PC-9 (cell line): Measurements from ENCODE around the gene SALL3.

ENCODE experiments used
- CTCF ChIP-seq: fragments of 200-600 bp; sonication (generic); conservative IDR thresholded peaks from 2 replicates; pipeline ENCODE4 v1.6.1; 2017; ENCODE audit warnings: mixed run types, antibody characterized with exemption, mild to moderate bottlenecking, moderate library complexity
- EZH2 ChIP-seq: fragments of 200-600 bp; sonication (generic); IDR thresholded peaks from 2 replicates; pipeline ENCODE4 v1.8.0; 2017; ENCODE audit warnings: antibody characterized with exemption, low read depth

DNA sequence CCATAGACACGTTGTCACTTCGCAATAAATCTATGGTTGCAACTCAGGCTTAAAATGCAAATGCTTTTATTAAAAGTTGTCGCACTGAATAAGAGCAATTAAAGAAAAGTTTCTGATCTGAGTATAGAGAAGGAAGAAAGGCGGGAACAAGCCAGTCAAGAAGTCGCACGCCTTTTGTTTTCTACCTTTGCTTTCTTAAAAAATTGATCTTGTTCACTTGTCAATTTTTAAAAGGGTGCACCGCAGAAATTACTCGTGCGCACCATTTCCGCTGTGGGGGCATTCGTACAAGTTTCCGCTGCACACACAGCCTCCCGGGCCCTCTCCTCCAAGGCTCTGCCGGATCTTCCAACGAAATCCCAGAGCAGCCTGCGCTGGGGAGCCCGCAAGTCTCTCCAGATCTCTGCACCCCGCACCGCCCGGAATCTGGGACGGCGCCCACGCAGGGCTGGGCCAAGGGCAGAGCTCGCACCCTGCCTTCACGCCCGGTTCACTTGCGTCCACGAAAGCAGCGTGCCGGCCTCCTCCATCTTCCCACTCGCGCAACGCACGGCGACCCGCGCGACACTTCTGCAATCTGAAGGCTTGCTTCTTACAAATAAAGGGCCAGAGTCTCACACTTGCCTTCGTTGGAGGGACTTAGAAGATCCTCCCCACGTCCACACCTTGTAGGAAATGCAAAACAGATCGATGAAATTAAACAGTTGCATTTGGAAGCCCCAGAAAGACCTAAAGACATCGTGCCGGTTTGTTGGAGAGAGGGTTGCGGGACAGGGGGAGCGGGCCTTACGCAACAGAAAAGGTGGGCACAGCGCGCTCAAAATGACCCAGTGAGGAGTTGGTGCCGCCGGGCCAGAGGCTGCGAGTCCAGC is 2.6 kb upstream of the SALL3 start:
- TF ChIP-seq CTCF (no peak), EZH2 (no peak)
